ENCODE data around the gene NACC2. TPM values are rescaled to one million over a fixed set of nuclear protein-coding genes. Genes with fewer than 3 reads are reported as not detected.
"Not testable (repeated sequence)": the region's sequence is repeated elsewhere in the genome, so short reads cannot be mapped to it uniquely, and the experiment has no call there.

Gene NACC2
- total RNA-seq, 1 donor from 2014 or later: 3.9 TPM

DNA sequence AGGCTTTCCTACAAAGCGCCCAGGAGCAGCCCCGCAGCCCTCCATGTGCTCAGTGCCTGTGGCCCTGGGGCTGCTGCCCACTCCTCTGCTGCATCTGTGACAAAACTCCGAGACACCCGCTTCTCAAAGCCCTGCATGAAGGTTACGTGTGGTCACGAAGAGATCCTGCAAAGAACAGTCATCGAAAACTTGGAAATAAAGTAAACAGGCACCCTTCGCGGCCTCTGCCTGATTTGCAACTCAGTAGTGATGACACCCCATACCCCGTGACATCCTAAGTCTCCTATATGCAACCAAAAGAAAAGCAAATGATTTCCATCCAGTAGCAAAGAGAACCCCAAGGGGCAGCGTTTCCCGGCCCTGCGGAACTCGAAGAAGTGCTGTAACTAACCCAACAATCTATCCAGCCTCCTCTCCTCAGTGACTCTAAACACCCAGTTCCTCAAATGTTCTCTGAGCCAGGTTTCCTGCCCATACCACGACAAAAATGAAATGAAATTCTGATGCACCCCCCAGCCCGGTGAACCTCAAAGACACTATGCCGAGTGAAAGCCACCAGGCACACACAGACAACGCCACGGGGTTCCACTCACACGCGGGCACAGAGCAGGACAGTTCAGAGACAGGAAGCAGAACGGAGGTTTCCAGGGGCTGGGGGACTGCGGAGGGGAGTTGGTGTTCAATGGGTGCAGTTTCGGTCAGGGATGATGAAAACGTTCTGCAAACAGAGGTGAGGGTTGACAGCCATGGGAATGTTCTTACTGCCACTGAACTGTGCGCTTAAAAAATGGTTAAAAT, 19.0 kb downstream of the NACC2 start:
- Mint-ChIP-seq H3K36me3 (ENCODE audit: unreplicated experiment) (no peaks in the 10 kb centered on the region), H3K27ac (ENCODE audit: unreplicated experiment) (no peak overlapping the region), H3K9me3 (ENCODE audit: unreplicated experiment) (peaks cover 2% of the 10 kb centered on the region), H3K4me3 (ENCODE audit: unreplicated experiment) (no peak overlapping the region), H3K4me1 (ENCODE audit: low read depth, unreplicated experiment) (peaks cover 4% of the 10 kb centered on the region), H3K27me3 (ENCODE audit: unreplicated experiment) (peaks cover 3% of the 10 kb centered on the region)
- TF ChIP-seq CTCF (IDR thresholded peaks at IDR 0.05; ENCODE audit: partially characterized antibody, unreplicated experiment): no peak
- DNase-seq: no peak

DNA sequence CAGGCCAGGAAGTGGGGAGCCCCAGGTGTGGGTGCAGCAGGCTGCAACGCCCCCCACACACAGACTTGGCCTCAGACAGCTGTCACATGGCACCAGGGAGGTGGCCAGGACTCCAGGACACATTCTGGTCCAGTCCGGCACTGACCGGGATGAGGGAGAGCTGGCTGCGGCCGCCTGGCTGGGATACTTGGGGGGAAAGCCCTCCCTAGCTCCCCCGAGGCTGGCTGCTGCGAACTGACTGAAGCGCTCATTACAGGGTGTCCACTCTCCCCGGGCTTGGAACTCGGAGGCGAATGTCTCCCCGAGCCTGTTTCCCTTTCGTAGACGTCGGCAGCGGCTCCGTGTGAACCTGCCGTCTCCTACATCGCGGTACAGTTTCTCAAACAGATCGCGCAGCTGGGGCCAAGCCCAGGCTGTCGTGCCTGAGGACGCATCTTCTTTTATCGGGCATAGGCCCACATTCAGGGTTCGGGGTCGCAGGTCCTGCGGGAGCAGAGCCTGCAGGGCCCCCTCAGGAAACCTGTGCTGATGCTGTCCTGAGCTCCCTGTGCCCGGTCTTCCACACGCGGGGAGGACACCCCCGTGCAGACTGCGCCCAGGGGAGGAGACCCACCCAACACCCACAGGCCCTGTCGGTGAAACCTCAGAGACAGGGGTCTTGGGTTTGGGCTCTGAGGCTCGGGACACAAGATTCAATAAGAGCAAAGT, 19.8 kb downstream of the NACC2 start:
- DNase-seq: no peak
- H3K27me3 Mint-ChIP-seq (ENCODE audit: unreplicated experiment): peaks cover 3% of the 10 kb centered on the region
- TF ChIP-seq CTCF (IDR thresholded peaks at IDR 0.05; ENCODE audit: partially characterized antibody, unreplicated experiment): no peak
- no peak overlapping the region for H3K4me3 Mint-ChIP-seq (ENCODE audit: unreplicated experiment)
- peaks cover 2% of the 10 kb centered on the region for H3K9me3 Mint-ChIP-seq (ENCODE audit: unreplicated experiment)
- H3K4me1 Mint-ChIP-seq (ENCODE audit: low read depth, unreplicated experiment): peaks cover 4% of the 10 kb centered on the region
- H3K27ac Mint-ChIP-seq (ENCODE audit: unreplicated experiment): no peak overlapping the region
- no peaks in the 10 kb centered on the region for H3K36me3 Mint-ChIP-seq (ENCODE audit: unreplicated experiment)

GRCh38 chr9:136074706-136075105, 20.4 kb downstream of the NACC2 start:
- Mint-ChIP-seq H3K4me3 (ENCODE audit: unreplicated experiment) (no peak overlapping the region), H3K4me1 (ENCODE audit: low read depth, unreplicated experiment) (peaks cover 6% of the 10 kb centered on the region), H3K9me3 (ENCODE audit: unreplicated experiment) (peaks cover 2% of the 10 kb centered on the region), H3K27ac (ENCODE audit: unreplicated experiment) (no peak overlapping the region), H3K27me3 (ENCODE audit: unreplicated experiment) (peaks cover 3% of the 10 kb centered on the region), H3K36me3 (ENCODE audit: unreplicated experiment) (no peaks in the 10 kb centered on the region)
- no peak for TF ChIP-seq CTCF (IDR thresholded peaks at IDR 0.05; ENCODE audit: partially characterized antibody, unreplicated experiment)
- no peak for DNase-seq

DNA sequence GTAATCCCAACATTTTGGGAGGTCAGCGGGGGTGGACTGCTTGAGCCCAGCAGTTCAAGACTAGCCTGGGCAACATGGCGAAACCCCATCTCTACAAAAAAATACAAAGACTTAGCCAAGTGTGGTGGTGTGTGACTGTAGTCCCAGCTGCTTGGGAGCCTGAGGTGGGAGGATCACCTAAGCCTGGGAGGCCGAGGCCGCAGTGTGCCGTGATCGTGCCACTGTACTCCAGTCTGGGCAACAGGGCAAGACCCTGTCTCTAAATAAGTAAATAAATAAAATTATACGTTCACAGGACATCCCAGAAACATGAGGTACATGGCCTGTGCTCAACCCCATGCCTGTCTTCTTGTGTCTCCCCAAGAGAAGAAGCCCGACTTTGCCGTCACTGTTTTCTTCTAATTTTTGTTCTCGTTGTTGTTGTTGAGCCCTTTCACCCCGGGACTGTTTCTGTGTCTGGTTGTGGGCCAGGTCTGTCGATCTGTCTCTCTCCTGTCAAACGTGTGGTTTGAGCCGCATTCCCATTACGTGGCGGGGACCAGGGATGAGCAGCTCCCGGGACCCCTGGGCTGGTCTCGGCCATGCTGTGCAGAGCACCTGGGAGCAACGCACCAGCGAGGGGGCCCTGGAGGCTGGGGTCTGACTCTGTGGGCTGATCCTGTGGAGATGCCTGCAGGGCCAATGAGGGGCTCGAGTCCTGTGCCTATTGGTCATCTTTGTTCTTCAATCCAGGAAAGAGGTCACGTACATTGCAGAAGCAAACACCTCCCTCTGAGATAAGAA, 32.2 kb downstream of the NACC2 start:
- H3K27ac Mint-ChIP-seq (ENCODE audit: unreplicated experiment): no peak overlapping the region
- H3K4me1 Mint-ChIP-seq (ENCODE audit: low read depth, unreplicated experiment): peaks cover 3% of the 10 kb centered on the region
- peaks cover 2% of the 10 kb centered on the region for H3K27me3 Mint-ChIP-seq (ENCODE audit: unreplicated experiment)
- no peak overlapping the region for H3K4me3 Mint-ChIP-seq (ENCODE audit: unreplicated experiment)
- TF ChIP-seq CTCF (IDR thresholded peaks at IDR 0.05; ENCODE audit: partially characterized antibody, unreplicated experiment): no peak
- no peaks in the 10 kb centered on the region for H3K9me3 Mint-ChIP-seq (ENCODE audit: unreplicated experiment)
- DNase-seq: no peak
- H3K36me3 Mint-ChIP-seq (ENCODE audit: unreplicated experiment): no peaks in the 10 kb centered on the region

DNA sequence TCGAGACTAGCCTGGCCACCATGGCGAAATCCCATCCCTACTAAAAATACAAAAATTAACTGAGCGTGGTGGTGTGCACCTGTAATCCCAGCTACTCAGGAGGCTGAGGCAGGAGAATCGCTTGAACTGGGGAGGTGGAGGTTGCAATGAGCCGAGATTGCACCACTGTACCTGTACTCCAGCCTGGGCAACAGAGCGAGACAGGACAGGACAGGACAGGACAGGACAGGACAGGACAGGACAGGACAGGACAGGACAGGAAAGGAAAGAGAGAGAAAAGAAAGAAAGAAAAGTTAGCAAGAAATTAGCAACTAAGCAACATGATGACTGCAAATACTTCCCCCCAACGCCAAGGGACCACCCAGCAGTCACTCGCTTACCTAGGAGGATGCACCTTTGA, 33.2 kb downstream of the NACC2 start:
- H3K27ac Mint-ChIP-seq (ENCODE audit: unreplicated experiment); H3K4me3 Mint-ChIP-seq (ENCODE audit: unreplicated experiment); DNase-seq; H3K9me3 Mint-ChIP-seq (ENCODE audit: unreplicated experiment); H3K36me3 Mint-ChIP-seq (ENCODE audit: unreplicated experiment); H3K27me3 Mint-ChIP-seq (ENCODE audit: unreplicated experiment): not testable (repeated sequence)
- peaks cover 11% of the 10 kb centered on the region for H3K4me1 Mint-ChIP-seq (ENCODE audit: low read depth, unreplicated experiment)
